CD8-positive, alpha-beta memory T cell (primary cell): ENCODE data around the gene TMEM89. TPM values are rescaled to one million over a fixed set of nuclear protein-coding genes. Genes with fewer than 3 reads are reported as not detected.

Experiments used
- CTCF ChIA-PET: fragments of 350-600 bp; sonication (Branson Sonifier 250); formaldehyde crosslinking; loops from one replicate; lab custom pipeline; 2021; ENCODE audit warnings: antibody characterized with exemption; lab: Charles Lee
- POLR2A ChIA-PET: fragments of 350-600 bp; sonication (Branson Sonifier 250); formaldehyde crosslinking; loops from one replicate; lab custom pipeline; 2021; ENCODE audit warnings: antibody characterized with exemption; lab: Charles Lee
- DNase-seq, 5 donors: peaks; one replicate each; pipeline versions ENCODE4 v3.0.0 to v3.0.0-alpha.2; 2020 to 2022; ENCODE audit warnings: mixed read lengths in 1 of 5
- H3K27ac ChIP-seq: one replicate; pipeline ENCODE4 v1.7.0; 2013; ENCODE audit warnings: low read depth, mild to moderate bottlenecking, low read length, moderate library complexity
- H3K27me3 ChIP-seq: 2 replicates; pipeline ENCODE4 v1.7.0; 2013; ENCODE audit warnings: low read length, mild to moderate bottlenecking; ENCODE audit not compliant: insufficient read depth, poor library complexity, severe bottlenecking
- H3K36me3 ChIP-seq: 2 replicates; pipeline ENCODE4 v1.7.0; 2013; ENCODE audit warnings: mild to moderate bottlenecking, low read length, moderate library complexity; ENCODE audit not compliant: insufficient read depth
- H3K4me1 ChIP-seq: 2 replicates; pipeline ENCODE4 v1.7.0; 2013; ENCODE audit warnings: mild to moderate bottlenecking, low read length, moderate library complexity; ENCODE audit not compliant: insufficient read depth
- H3K4me3 ChIP-seq: 2 replicates; pipeline ENCODE4 v1.7.0; 2013; ENCODE audit warnings: mild to moderate bottlenecking, low read length
- H3K9me3 ChIP-seq: 2 replicates; pipeline ENCODE4 v1.7.0; 2013; ENCODE audit warnings: mild to moderate bottlenecking, low read length
- H3K27ac Mint-ChIP-seq, 8 donors: one replicate each; pipeline ENCODE4 v1.8.0; 2020 to 2021; ENCODE audit warnings: mixed read lengths in 8 of 8, mild to moderate bottlenecking in 6 of 8, inconsistent platforms in 3 of 8, moderate library complexity in 3 of 8
- H3K27me3 Mint-ChIP-seq, 2 donors: one replicate each; pipeline ENCODE4 v1.8.0; 2020 to 2021; ENCODE audit warnings: mixed read lengths in 2 of 2, mild to moderate bottlenecking in 1 of 2, moderate library complexity in 1 of 2
- H3K36me3 Mint-ChIP-seq, 3 donors: one replicate each; pipeline ENCODE4 v1.8.0; 2020 to 2021; ENCODE audit warnings: mixed read lengths in 3 of 3, inconsistent platforms in 1 of 3, mild to moderate bottlenecking in 1 of 3
- H3K4me1 Mint-ChIP-seq, 3 donors: one replicate each; pipeline ENCODE4 v1.8.0; 2020 to 2021; ENCODE audit warnings: mixed read lengths in 3 of 3, inconsistent platforms in 1 of 3, mild to moderate bottlenecking in 1 of 3
- H3K4me3 Mint-ChIP-seq, 7 donors: one replicate each; pipeline ENCODE4 v1.8.0; 2020 to 2021; ENCODE audit warnings: mixed read lengths in 7 of 7, mild to moderate bottlenecking in 6 of 7, moderate library complexity in 4 of 7, inconsistent platforms in 2 of 7
- H3K9me3 Mint-ChIP-seq, 5 donors: one replicate each; pipeline ENCODE4 v1.8.0; 2020 to 2022; ENCODE audit warnings: mixed read lengths in 5 of 5, mild to moderate bottlenecking in 3 of 5, moderate library complexity in 2 of 5, inconsistent platforms in 1 of 5
- polyA plus RNA-seq: library from polyadenylated mRNA; unstranded; fragments of 300-500 nt; fragmentation: Illumina TruSeq; gene quantifications from one replicate; pipeline ENCODE4 v1.2.3, GENCODE V29; 2021
- total RNA-seq, 2 experiments: library from RNA; stranded (reverse); gene quantifications; one replicate each; pipeline ENCODE4 v1.2.3, GENCODE V29; 2021

TMEM89 gene
- total and polyA plus RNA-seq, 3 experiments from 2014 or later: not detected

DNA sequence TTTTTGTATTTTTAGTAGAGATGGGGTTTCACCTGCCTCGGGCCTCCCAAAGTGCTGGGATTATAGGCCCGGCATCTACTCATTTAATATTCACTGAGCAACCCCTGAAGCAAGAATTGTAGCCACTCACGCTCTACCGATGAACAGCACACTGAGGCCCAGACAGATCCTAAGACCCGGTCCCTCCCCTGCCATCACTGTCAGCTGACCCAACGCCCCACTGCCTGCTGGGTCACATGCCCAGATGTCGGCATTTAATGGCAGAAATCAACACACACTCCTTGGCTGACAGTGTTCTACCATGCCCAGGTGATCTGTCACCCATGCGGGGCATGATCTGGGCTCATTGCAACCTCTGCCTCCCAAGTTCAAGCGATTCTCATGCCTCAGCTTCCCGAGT is 3.2 kb upstream of the TMEM89 start:
- no peak for DNase-seq
- Histone ChIP-seq H3K27me3 (no peaks in the 10 kb centered on the region), H3K9me3 (no peaks in the 10 kb centered on the region), H3K4me3 (no peak overlapping the region), H3K36me3 (no peaks in the 10 kb centered on the region), H3K4me1 (no peaks in the 10 kb centered on the region), H3K27ac (no peak overlapping the region)
- H3K4me3 Mint-ChIP-seq: no peak overlapping the region
- ChIA-PET CTCF (interaction anchor here (0.9 to 1.5 kb wide), 2 partner anchors 14 to 76 kb away, joined by 3 to 4 read pairs; no protein-coding TSS in a partner anchor), POLR2A (interaction anchor here (1.3 kb wide), 1 partner anchor 11 kb away, joined by 3 read pairs; the partner anchor contains the start of gene SLC26A6)
- H3K36me3 Mint-ChIP-seq: peaks cover 4 to 41% (median 7%) of the 10 kb centered on the region in 3 donors
- peaks cover 6 to 11% (median 9%) of the 10 kb centered on the region in 3 donors for H3K4me1 Mint-ChIP-seq
- no peaks in the 10 kb centered on the region for H3K9me3 Mint-ChIP-seq
- H3K27ac Mint-ChIP-seq: peak overlapping the region in 2 of 8 donors; percentile 71 to 75
- H3K27me3 Mint-ChIP-seq: peaks cover 0 to 2% of the 10 kb centered on the region in 2 donors

DNA sequence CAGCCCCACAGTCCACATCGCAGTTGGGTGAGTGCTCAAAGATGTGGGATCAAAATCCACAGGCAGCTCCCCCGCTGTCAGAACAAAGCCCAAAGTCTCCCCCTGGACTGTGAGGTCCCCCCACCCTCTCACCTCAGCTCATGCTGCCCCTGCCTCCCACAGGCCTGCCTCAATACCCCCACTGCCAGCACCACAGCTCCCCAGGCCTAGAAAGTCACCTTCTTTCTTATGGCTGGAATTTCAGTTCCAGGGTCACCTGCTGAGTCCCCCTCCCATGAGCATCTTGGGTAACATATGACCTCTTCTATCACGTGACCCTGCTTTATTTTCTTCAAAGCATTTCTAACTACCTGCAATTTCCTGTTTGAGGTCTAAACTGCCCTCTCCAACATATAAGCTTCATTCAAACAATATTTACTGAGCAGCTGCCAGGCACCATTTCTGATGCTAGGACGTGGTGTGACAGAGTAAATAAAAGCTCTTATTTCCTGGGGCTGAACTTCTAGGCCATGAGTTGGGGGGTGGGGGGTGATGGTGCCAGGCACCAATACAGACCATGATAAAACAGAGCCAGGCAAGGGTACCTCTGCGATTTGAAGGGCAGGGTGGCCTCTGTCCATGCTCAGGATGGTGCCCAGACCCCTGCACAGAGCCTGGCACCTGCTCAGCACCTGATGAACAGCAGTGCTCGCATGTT is 2.4 kb upstream of the TMEM89 start:
- no peak overlapping the region for H3K4me3 ChIP-seq
- no peaks in the 10 kb centered on the region for H3K27me3 ChIP-seq
- POLR2A ChIA-PET: no interaction called here
- Mint-ChIP-seq H3K4me1 (peaks cover 6 to 11% (median 9%) of the 10 kb centered on the region in 3 donors), H3K27ac (peak overlapping the region in 4 of 8 donors; percentile 6 to 66 (median 34)), H3K4me3 (peak overlapping the region in 1 of 7 donors; percentile 8), H3K36me3 (peaks cover 2 to 33% (median 4%) of the 10 kb centered on the region in 3 donors), H3K9me3 (peaks cover 0 to 1% (median 0%) of the 10 kb centered on the region in 5 donors), H3K27me3 (peaks cover 0 to 2% of the 10 kb centered on the region in 2 donors)
- CTCF ChIA-PET: interaction anchor here (0.7 to 1.5 kb wide), 2 partner anchors 20 to 75 kb away, joined by 4 read pairs; no protein-coding TSS in a partner anchor
- H3K36me3 ChIP-seq: no peaks in the 10 kb centered on the region
- no peaks in the 10 kb centered on the region for H3K9me3 ChIP-seq
- no peak overlapping the region for H3K27ac ChIP-seq
- no peak for DNase-seq
- H3K4me1 ChIP-seq: no peaks in the 10 kb centered on the region

DNA sequence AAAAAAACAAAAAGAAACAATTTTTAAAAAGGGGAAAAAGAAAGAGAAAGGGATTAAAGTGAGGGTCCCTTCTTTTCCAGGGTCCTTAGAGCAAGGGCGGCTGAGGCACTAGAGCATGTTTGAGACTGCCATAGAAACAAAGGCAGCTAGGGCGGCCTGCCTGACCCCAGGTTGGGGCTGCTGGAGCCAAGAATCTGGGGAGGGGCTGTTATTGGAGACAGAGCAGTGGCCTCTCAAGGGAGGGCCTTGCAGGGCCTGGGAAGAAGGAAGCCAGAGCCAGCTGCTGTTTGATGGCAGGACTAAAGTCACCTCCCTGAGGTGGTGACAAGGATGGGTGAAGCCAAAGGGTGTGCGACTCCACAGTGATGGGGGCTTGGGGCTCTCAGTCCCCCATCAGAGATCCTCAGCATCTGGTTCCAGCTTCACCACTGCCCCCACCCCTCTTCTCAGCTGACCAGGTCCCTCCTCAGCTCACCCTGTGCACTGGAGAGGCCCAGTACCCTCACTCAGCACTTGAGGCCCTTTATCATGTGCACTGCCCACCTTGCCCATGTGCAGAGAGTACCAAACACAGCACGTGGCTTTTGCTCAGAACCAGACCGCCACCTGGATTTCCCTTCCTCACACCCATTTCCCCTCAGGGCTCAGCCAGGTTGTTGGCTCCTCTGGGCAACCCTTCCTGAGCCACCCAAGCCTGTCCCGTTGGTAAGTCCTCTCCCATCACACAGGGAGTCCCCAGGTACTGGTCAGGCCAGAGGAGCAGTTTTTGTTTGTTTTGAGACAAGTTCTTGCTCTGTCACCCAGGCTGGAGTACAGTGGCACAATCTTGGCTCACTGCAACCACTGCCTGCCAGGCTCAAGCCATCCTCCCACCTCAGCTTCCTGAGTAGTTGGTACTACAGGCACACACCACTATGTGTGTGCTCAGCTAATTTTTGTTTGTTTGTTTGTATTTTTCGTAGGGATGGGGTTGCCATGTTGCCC is 1.7 kb downstream of the TMEM89 start:
- Mint-ChIP-seq H3K4me1 (peaks cover 5 to 8% (median 7%) of the 10 kb centered on the region in 3 donors), H3K36me3 (no peaks in the 10 kb centered on the region), H3K4me3 (no peak overlapping the region), H3K9me3 (peaks cover 0 to 20% (median 10%) of the 10 kb centered on the region in 5 donors), H3K27me3 (peaks cover 0 to under 1% of the 10 kb centered on the region in 2 donors), H3K27ac (no peak overlapping the region)
- Histone ChIP-seq H3K27me3 (no peaks in the 10 kb centered on the region), H3K4me3 (no peak overlapping the region), H3K4me1 (no peaks in the 10 kb centered on the region), H3K36me3 (no peaks in the 10 kb centered on the region), H3K9me3 (peaks cover 11% of the 10 kb centered on the region), H3K27ac (no peak overlapping the region)
- POLR2A ChIA-PET: interaction anchor here (1.0 kb wide), 1 partner anchor 10 kb away, joined by 3 read pairs; the partner anchor contains the start of gene UQCRC1
- CTCF ChIA-PET: no interaction called here
- no peak for DNase-seq

DNA sequence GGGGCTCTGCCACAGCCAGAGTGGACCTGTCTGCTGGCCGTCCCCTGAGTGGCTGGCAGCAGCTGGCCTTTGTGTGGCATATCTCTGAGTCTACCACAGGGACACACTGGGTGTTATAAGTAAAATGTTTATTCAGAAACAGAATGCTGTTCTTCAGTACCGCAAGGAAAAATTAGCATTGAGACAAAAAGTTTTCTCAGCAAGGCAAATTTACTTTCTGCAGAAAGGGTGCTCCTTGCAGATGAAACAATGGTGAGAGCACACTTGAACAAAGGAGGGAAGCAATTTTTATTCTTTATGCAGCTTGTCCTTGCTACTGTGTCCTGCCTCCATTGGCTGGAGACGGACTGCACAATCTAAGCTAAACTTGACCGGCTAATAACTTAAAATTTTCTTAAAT is 4.0 kb downstream of the TMEM89 start:
- Mint-ChIP-seq H3K9me3 (peaks cover 0 to 20% (median 10%) of the 10 kb centered on the region in 5 donors), H3K4me1 (no peaks in the 10 kb centered on the region), H3K4me3 (no peak overlapping the region), H3K27ac (no peak overlapping the region), H3K36me3 (no peaks in the 10 kb centered on the region), H3K27me3 (no peaks in the 10 kb centered on the region)
- ChIA-PET POLR2A (no interaction called here), CTCF (no interaction called here)
- Histone ChIP-seq H3K27me3 (no peaks in the 10 kb centered on the region), H3K4me3 (no peak overlapping the region), H3K27ac (no peak overlapping the region), H3K9me3 (peaks cover 11% of the 10 kb centered on the region), H3K4me1 (no peaks in the 10 kb centered on the region), H3K36me3 (no peaks in the 10 kb centered on the region)
- DNase-seq: no peak

DNA sequence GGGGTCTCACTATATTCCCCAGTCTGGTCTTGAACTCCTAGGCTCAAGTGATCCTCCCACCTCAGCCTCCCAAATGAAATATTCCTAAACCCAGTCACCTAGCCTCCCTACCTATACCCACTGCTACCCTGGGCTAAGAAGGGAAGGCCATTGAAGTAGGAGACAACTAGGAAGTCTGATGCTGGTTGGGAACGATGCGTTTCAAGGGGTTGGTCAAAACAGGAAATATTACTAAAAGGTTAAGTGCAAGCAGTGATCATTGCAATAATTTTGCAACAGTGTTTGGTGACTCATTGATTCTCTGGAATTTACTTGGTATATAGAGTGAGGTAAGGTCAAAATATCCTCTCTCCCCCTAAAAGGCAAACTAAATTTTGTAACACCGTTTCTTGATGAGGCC is 7.5 kb downstream of the TMEM89 start:
- POLR2A ChIA-PET: no interaction called here
- Mint-ChIP-seq H3K4me1 (peaks cover 4 to 6% (median 4%) of the 10 kb centered on the region in 3 donors), H3K27ac (no peak overlapping the region), H3K4me3 (peak overlapping the region in 1 of 7 donors; percentile 12), H3K36me3 (peaks cover 0 to 6% (median 0%) of the 10 kb centered on the region in 3 donors), H3K27me3 (no peaks in the 10 kb centered on the region), H3K9me3 (peaks cover 0 to 20% (median 10%) of the 10 kb centered on the region in 5 donors)
- CTCF ChIA-PET: no interaction called here
- H3K9me3 ChIP-seq: peaks cover 11% of the 10 kb centered on the region
- DNase-seq: no peak
- no peak overlapping the region for H3K4me3 ChIP-seq
- no peaks in the 10 kb centered on the region for H3K36me3 ChIP-seq
- no peak overlapping the region for H3K27ac ChIP-seq
- no peaks in the 10 kb centered on the region for H3K4me1 ChIP-seq
- H3K27me3 ChIP-seq: no peaks in the 10 kb centered on the region

DNA sequence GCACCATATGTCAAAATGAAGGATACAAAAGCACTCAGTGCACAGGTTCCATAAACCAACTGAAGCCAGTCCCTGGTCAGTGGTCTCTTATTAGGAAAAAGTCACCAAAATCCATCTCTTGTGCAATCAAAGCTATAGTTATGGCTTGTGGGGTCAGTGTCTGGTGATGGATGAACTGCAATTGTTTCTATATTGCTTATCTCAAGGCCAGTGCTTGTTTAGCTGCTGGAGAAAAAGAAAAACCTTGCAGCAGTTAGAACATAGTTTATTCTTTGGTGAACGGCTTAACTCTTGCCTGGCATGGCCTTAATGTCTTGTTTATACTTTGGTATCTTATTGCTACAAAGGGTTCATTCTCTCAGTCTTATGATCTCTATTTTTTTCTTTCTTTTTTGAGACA is 9.3 kb downstream of the TMEM89 start:
- no peaks in the 10 kb centered on the region for H3K27me3 ChIP-seq
- peaks cover 0 to 9% (median 5%) of the 10 kb centered on the region in 5 donors for H3K9me3 Mint-ChIP-seq
- H3K27me3 Mint-ChIP-seq: no peaks in the 10 kb centered on the region
- H3K36me3 Mint-ChIP-seq: peaks cover 0 to 14% (median 2%) of the 10 kb centered on the region in 3 donors
- no peaks in the 10 kb centered on the region for H3K36me3 ChIP-seq
- POLR2A ChIA-PET: interaction anchor here (0.7 kb wide), 1 partner anchor 1725 kb away, joined by 3 read pairs; no protein-coding TSS in a partner anchor
- H3K27ac ChIP-seq: no peak overlapping the region
- CTCF ChIA-PET: interaction anchor here (3.0 kb wide), 1 partner anchor 212 kb away, joined by 10 read pairs; no protein-coding TSS in a partner anchor
- peak overlapping the region in 1 of 7 donors; percentile 58 for H3K4me3 Mint-ChIP-seq
- peaks cover 14 to 19% (median 19%) of the 10 kb centered on the region in 3 donors for H3K4me1 Mint-ChIP-seq
- peaks cover 4% of the 10 kb centered on the region for H3K9me3 ChIP-seq
- H3K27ac Mint-ChIP-seq: no peak overlapping the region
- no peak for DNase-seq
- no peak overlapping the region for H3K4me3 ChIP-seq
- H3K4me1 ChIP-seq: peaks cover 13% of the 10 kb centered on the region

DNA sequence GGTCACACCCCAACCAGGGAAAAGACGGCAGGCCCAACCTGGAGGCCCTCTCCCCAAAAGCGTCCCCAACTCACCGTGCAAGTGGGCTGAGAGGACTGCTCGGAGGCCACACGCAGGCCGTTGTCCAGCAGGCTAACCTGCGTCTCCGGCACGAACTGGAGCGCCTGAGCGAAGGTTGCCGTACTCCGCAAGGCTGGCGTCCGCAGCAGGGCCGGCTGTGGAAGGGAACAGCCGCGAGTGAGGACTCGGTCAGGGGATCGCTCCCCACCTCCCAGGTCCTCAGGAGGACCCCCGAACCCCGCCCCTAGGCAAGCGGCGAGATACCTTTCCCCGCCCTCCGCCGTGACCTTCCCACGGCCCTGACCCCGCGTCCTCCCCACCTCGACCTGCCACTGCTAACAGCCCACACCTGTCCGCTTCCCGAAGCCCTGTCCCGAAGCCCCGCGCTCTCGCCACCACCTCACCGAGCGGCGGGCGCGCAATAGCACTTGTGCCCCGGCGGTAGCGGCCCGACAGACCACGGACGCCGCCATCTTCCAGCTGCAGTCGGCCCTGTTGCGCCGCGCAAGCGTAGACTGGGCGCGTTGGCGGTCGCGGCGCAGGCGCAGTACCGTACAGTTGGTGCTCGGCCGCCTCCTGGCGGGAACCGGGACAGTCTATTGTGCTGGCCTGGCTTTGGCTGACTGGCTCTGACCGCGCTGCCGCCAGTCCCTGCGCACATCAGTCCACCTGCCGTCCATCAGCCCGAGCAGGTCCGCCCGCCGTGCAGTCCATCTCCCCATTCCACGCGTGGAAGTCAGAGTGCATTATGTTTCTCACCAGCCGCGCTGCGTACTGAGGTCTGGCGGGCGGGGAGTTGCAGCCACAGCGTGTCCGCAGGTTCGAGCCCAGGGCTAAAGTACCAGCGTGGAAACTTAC is 12.2 kb downstream of the TMEM89 start, which contains the start of gene UQCRC1:
Gene UQCRC1, minus strand, starts transcription at position 559 of the 918 bp plus-strand sequence. Its CDS starts 26 bp downstream, at position 533.
- H3K9me3 ChIP-seq: no peaks in the 10 kb centered on the region
- Mint-ChIP-seq H3K9me3 (no peaks in the 10 kb centered on the region), H3K27ac (peak within 1 kb of the TSS; percentile 70 to 99 (median 97)), H3K4me3 (peak within 1 kb of the TSS; percentile 91 to 100 (median 98)), H3K4me1 (peaks cover 16 to 23% (median 19%) of the 10 kb centered on the region in 3 donors), H3K27me3 (no peaks in the 10 kb centered on the region), H3K36me3 (peaks cover 0 to 35% (median 2%) of the 10 kb centered on the region in 3 donors)
- H3K27ac ChIP-seq: peak within 1 kb of the TSS; percentile 83
- DNase-seq: peak; percentile 88 to 94 (median 92)
- H3K4me1 ChIP-seq: peaks cover 13% of the 10 kb centered on the region
- H3K4me3 ChIP-seq: peak within 1 kb of the TSS; percentile 96
- H3K27me3 ChIP-seq: no peaks in the 10 kb centered on the region
- peaks cover 14% of the 10 kb centered on the region for H3K36me3 ChIP-seq
- CTCF ChIA-PET: interaction anchor here (0.6 to 3.0 kb wide), 4 partner anchors 11 to 209 kb away, joined by 3 to 10 read pairs (median 4); no protein-coding TSS in a partner anchor
- POLR2A ChIA-PET: interaction anchor here (0.6 to 1.0 kb wide), 2 partner anchors 11 to 143 kb away, joined by 3 read pairs; no protein-coding TSS in a partner anchor
